ENCODE data around the gene NEB.
"Not testable (repeated sequence)": the region's sequence is repeated elsewhere in the genome, so short reads cannot be mapped to it uniquely, and the experiment has no call there.

NEB gene

DNA sequence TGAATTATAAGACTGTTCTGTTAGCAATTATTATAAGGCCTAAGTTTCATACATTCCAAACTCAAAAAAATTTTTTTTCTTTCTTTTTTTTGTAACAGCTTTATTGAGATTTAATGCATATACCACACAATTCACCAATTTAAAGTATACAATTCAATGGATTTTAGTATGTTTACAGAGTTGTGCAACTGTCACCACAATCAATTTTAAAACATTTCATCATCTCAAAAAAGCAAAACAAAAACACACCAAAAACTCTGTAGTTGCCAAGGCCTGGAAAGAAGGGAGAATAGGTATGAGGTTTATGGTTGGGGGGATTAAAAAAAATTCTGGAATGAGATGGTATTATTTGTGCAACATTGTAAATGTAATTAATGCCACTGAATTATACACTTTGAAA, 36.1 kb downstream of the NEB start:
- not testable (repeated sequence) for DNase-seq (ENCODE audit: low read depth in 2 of 2)

DNA sequence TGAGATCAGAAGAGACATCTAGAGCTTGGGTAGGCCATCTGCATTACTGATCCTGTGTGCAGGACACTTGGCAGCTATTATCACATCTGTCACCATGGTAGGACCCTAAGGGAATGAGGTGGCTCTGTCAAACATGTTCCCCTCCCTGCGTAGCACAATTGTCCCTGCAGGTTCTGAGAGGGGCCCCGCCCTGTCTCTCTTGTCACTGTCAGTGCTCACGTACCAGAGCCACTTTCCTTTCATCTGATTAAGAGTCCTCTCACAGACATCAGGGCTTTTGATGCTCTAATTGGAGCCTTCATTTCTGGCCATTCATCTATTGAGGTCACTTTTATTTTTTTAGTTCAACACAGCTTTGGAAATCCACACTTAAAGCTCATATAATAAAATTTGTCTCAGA, 38.5 kb downstream of the NEB start:
- no peak for DNase-seq (ENCODE audit: low read depth in 2 of 2)

- DNase-seq (ENCODE audit: low read depth in 2 of 2): no peak
Measured at GRCh38 chr2:151691631-151692030, 42.6 kb downstream of the NEB start.

DNA sequence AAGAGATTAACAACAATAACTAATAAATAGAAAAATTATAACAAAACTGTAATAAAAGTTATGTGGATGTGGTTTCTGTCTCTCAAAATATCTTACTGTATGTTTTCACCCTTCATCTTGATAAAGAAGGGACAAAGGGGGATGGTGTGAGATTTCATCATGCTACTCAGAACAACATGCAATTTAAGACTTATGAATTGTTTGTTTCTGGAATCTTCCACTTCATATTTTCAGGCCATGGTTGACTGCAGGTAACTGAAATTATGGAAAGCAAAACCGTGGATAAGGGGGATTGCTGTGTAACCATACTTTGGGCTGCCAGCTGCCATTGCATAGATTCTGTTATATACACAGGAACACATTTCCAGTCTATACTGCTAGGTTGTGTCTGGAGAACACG, 45.6 kb downstream of the NEB start:
- no peak for DNase-seq (ENCODE audit: low read depth in 2 of 2)

- no peak for DNase-seq (ENCODE audit: low read depth in 2 of 2)
Measured at GRCh38 chr2:151682459-151683003, 51.7 kb downstream of the NEB start.

DNA sequence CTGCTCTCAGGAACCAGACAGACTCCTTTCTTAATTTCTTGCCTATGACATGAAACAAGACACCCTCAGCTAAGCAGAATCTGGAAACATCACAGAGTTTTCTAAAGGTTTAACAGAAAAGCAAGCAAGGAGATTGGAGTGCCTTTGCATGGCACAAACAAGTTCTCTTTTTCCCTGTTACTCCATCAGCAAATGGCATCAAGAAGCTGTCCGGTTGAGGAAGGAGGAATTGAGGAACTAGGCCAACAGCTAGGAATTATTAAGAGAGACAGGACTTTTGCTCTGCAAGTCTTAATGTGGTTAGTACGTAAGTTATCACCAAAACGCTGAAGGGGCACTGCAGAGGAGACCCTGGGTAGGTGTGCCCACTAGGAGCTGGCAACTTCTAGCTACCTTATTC, 53.2 kb downstream of the NEB start:
- DNase-seq (ENCODE audit: low read depth in 2 of 2): no peak

DNA sequence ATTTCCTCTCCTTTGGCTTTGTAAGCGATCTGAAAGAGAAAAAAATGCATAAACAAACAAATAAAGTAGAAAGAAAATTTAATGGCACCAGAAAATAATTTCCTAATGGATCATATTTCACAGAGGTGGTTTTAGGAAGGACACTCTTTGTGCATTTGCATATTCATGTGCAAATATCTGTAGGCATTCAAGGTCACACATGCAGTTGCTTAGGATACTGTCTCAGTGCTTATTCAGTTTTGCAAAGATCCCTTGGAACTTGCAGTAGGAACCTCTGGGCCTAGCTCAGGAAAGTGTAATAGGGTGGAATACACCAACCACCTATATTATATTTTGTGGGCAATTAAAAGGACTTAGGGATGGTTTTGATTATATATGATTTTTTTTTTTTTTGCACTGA, 54.3 kb downstream of the NEB start:
- DNase-seq (ENCODE audit: low read depth in 2 of 2): no peak

DNA sequence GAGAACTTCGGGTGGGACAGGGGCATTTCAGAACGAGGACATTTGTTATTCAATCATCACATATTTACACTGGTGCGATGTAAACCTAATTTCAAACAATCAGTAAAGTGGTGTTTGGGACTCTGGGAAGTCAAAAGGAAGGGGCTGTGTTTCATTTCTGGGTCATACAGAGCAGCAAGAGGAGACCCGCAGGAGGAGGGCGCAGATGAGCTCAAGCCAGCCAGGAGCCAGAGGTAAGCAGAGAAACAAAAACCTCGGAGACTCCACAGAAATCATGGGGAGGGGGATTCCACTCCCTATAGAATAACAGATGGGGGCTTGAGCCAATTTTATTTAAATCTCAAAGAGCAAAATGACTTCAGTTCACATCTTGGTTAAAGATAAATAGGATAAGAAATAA, 55.4 kb downstream of the NEB start:
- no peak for DNase-seq (ENCODE audit: low read depth in 2 of 2)

DNA sequence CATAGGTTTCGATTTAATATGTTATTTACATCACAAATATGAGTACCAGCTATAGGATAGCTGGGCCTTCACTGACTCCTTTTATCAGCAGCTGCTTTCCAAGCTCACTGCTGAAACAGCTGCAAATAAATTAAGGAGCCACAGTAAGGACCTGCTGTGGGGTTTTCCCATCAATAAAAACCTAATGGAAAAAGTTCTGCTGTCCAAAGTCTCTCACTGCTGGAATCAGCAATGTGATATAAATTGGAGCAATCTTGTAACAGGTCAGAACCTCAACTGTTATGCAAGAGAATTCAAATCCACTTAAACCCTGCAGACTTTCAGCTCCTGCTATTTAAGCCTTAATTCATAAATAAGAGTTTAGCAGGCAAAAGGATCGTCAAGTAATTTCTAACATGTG, 61.3 kb downstream of the NEB start:
- DNase-seq (ENCODE audit: low read depth in 2 of 2): no peak

DNA sequence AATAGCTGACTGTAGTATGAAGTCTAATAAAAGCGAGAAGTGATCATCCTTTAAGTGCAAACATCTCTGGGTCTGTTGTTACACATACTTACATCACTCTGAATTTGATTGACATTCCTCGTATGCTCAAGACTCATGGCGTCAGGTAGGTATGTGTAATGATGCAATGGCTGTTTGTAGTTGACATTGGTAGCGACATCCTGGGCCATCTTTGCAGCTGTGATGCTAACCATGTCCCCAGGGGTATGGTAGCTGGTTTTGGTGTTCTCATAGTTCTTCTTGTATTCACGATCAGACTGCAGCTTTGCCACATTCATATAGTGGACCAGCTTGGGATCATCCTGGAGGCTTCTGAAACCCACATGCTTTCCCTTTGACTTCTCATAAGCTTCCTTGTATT, 62.0 kb downstream of the NEB start:
- no peak for DNase-seq (ENCODE audit: low read depth in 2 of 2)

DNA sequence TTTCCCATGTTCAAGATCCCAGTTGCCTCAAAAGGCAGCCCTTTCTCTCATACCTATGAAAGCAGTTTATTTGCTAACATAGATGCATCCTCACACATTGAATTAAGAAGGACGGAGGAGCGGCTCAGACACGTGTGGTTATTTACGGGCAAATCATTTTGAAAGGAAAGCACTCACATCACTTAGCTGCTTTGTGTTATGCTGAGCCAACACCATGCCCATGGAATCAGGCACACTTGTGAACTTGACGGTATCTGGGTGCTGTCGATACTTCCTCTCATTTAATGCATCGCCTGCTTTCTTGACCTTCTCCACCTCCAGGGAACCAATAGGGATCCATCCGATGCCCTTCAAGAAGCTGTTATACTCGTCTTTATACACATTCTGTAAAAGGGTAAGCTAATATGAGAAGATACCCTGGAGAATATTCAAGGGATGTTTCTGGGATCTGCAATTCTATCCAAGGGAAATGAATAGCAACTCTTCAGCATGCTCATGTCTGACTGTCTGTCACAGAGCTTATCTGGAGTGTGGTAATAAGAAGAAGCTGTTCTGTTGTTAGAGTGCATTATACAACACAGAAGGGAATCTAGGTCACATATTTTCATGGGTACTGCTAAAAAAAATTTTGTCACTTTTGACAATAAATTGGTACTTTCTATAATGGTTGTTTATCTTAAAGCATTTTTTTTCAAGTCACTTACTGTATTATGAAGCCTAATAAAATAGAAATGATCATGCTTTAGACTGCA, 63.3 kb downstream of the NEB start:
- no peak for DNase-seq (ENCODE audit: low read depth in 2 of 2)

- DNase-seq (ENCODE audit: low read depth in 2 of 2): no peak
Measured at GRCh38 chr2:151670346-151670745, 63.9 kb downstream of the NEB start.

- DNase-seq (ENCODE audit: low read depth in 2 of 2): peak in 1 of 2 donors; percentile 3
Measured at GRCh38 chr2:151669585-151670081, 64.6 kb downstream of the NEB start.

- DNase-seq (ENCODE audit: low read depth in 2 of 2): no peak
Measured at GRCh38 chr2:151668737-151669136, 65.5 kb downstream of the NEB start.

DNA sequence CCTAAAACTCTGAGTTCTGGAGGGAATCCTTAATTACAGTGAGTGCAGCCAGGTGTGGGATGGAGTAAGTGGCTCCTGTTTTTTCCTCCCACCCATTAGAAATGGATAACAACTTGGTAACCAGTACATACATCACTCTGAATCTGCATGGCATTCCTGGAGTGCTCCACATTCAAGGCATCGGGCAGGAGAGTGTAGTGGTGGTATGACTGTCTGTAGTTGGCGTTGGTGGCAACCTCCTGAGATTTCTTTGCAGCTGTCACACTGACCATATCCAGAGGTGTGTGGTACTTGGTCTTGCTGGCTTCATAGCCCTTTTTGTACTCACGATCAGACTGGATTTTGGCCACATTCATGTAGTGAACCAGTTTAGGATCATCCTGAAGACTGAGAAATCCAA, 68.3 kb downstream of the NEB start:
- DNase-seq (ENCODE audit: low read depth in 2 of 2): no peak

DNA sequence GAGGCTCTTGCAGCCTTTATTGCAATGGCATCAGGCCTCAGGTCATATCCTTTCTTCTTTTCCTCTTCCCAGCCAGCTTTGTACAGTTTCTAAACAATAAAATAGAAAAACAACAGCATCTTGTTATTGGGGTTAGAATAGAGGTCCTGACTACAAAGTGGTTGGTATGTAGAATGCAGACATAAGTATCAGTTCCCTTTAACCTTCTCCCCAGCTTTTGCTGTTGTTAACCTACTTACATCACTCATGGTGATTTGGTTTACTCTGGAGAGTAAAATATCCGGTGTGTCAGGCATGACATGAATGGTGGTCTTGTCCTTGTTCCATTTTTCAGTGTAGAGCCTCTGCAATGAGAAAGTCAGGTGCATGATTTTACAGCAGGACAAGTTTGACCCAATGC, 69.8 kb downstream of the NEB start:
- DNase-seq (ENCODE audit: low read depth in 2 of 2): no peak

DNA sequence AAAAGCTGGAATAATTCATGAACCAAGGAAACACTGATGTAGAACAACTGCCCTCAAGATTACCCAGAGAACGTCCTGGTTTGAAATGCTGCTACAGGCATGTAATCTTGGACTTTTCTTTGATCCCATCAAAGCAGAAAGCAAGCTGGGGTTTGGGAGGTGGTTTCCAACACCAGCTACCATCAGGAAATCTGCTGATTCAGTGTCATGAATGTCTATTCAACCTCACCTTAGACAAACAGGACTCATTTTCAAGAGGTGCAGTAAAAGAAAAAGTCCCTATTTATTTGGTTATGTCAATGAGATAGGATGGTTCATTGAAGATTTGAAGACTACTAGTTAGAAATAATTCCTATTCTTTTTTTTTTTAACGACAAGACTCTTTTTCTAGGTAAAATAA, 72.7 kb downstream of the NEB start:
- no peak for DNase-seq (ENCODE audit: low read depth in 2 of 2)

GRCh38 chr2:151658081-151658480, 76.2 kb downstream of the NEB start:
- no peak for DNase-seq (ENCODE audit: low read depth in 2 of 2)

DNA sequence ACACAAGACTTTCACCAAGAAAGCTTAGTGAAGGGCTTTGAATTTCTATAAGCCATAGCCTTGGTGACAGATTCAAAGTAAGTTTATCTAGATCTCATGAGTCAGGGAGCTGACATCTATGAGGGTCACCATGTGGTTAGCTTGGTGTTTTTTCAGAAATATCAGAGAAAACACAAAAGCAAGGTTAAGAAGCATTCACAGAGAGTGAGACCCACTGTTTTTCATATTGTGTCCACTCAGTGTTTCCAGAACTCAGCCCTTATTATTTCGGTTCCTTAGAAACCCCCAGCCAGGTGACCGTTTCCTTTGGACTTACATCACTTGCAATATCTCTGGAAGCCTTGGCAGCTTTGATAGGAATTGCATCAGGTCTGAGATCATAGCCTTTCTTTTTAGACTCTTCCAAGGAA, 76.6 kb downstream of the NEB start:
- DNase-seq (ENCODE audit: low read depth in 2 of 2): no peak

DNA sequence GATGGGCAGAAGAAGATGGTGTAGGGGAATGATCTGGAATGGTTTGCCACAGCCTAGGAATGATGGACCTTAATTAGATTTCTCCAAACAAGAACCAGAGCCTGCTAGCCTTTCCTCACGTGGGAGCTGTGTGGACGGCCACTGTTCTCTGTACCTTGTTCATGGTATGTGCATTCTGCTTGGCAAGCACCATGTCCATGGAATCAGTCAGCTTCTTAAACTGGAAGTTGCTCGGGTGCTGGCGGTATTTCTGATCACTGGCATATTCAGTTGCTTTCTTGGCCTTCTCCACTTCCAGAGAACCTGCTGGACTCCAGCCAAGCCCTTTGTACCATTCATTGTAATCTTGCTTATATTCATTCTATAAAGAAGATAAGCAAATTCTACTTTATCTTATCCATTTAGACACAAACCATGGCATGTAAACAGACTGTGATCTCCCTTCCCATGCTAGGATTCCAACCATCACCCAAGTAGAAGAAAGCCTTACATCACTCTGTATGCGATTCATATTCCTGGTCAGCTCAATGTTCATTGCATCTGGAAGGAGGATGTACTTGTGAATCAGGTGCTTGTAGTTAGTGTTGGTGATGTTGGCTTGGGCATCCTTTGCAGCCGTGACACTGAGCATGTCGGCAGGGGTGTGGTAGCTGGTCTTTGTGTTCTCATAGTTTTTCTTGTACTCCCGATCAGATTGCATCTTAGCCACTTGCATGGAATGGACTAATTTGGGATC, 78.4 kb downstream of the NEB start:
- no peak for DNase-seq (ENCODE audit: low read depth in 2 of 2)

GRCh38 chr2:151654891-151655290, 79.4 kb downstream of the NEB start:
- no peak for DNase-seq (ENCODE audit: low read depth in 2 of 2)

DNA sequence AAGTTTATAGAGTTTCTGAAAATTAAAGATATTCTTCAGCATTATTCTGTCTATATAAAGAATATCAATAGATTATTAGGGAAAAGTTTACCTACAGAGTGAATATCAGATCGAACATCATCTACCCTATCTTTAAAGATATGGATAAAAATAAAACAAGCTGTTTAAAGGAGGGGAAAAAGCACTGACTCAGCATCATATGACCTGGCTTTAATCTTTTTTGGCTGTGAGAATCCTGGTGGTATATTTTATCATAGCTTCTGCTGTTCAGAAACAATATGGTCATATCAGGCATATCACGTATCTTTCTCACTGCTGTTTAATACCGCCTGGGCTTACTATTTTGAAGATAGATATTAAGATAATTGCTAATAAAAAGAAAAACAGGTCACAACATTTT, 80.2 kb downstream of the NEB start:
- no peak for DNase-seq (ENCODE audit: low read depth in 2 of 2)

- no peak for DNase-seq (ENCODE audit: low read depth in 2 of 2)
Measured at GRCh38 chr2:151651274-151651673, 83.0 kb downstream of the NEB start.

Measured in stimulated activated CD8-positive, alpha-beta memory T cell treated with anti-CD3 and anti-CD28 coated beads, Interleukin-7, amount 100 ng/mL, for 1 hour (primary cell).